GM12872 (cell line): ENCODE results near the gene ESF1.

Source experiments
- CTCF ChIP-seq: IDR thresholded peaks from 3 replicates; pipeline ENCODE4 v1.5.1; 2011; ENCODE audit warnings: low read depth, mild to moderate bottlenecking, low read length, moderate library complexity; ENCODE audit not compliant: insufficient read depth

ESF1 gene

GRCh38 chr20:13735826-13736225 lies 48.9 kb downstream of the ESF1 start:
- no peak for TF ChIP-seq CTCF

GRCh38 chr20:13723011-13723410 lies 61.7 kb downstream of the ESF1 start:
- no peak for TF ChIP-seq CTCF

GRCh38 chr20:13718171-13718570 lies 66.5 kb downstream of the ESF1 start:
- no peak for TF ChIP-seq CTCF

- TF ChIP-seq CTCF, result no peak
Observed at GRCh38 chr20:13717631-13718044, 67.1 kb downstream of the ESF1 start.

- no peak for TF ChIP-seq CTCF
Observed at GRCh38 chr20:13715171-13715570, 69.5 kb downstream of the ESF1 start.

- no peak for TF ChIP-seq CTCF
Observed at GRCh38 chr20:13708234-13708633, 76.5 kb downstream of the ESF1 start.

- TF ChIP-seq CTCF, result no peak
Observed at GRCh38 chr20:13703265-13703664, 81.5 kb downstream of the ESF1 start.

GRCh38 chr20:13701486-13701885 lies 83.2 kb downstream of the ESF1 start:
- no peak for TF ChIP-seq CTCF
